Cortex of kidney (tissue), 1 donor: ENCODE results near the gene HOXD3.

ENCODE experiments used
- DNase-seq: peaks from one replicate; lab custom pipeline; 2025; lab: John Stamatoyannopoulos, UW

The HOXD3 gene

GRCh38 chr2:176162911-176163671, 6.0 kb downstream of the HOXD3 start:
- DNase-seq: no peak

GRCh38 chr2:176163672-176164056, 6.6 kb downstream of the HOXD3 start:
- DNase-seq: no peak

- DNase-seq: no peak
Measured at GRCh38 chr2:176164201-176164600, 7.1 kb downstream of the HOXD3 start.

- no peak for DNase-seq
Measured at GRCh38 chr2:176164611-176165369, 7.7 kb downstream of the HOXD3 start.

- DNase-seq: no peak
Measured at GRCh38 chr2:176165370-176166050, 8.4 kb downstream of the HOXD3 start.

- DNase-seq: no peak
Measured at GRCh38 chr2:176166272-176166671, 9.2 kb downstream of the HOXD3 start.

- DNase-seq: no peak
Measured at GRCh38 chr2:176167398-176167797, 10.3 kb downstream of the HOXD3 start.

- DNase-seq: no peak
Measured at GRCh38 chr2:176169181-176169580, 12.1 kb downstream of the HOXD3 start.

- DNase-seq: no peak
Measured at GRCh38 chr2:176169711-176170110, 12.6 kb downstream of the HOXD3 start.

GRCh38 chr2:176170602-176171305, 13.6 kb downstream of the HOXD3 start:
- no peak for DNase-seq

- no peak for DNase-seq
Measured at GRCh38 chr2:176171351-176172006, 14.4 kb downstream of the HOXD3 start.

- no peak for DNase-seq
Measured at GRCh38 chr2:176172007-176172894, 15.1 kb downstream of the HOXD3 start.

GRCh38 chr2:176172895-176173566, 15.9 kb downstream of the HOXD3 start:
- DNase-seq: no peak

- DNase-seq: no peak
Measured at GRCh38 chr2:176173567-176174381, 16.7 kb downstream of the HOXD3 start.

- no peak for DNase-seq
Measured at GRCh38 chr2:176174382-176174823, 17.3 kb downstream of the HOXD3 start.

- no peak for DNase-seq
Measured at GRCh38 chr2:176174824-176175708, 18.0 kb downstream of the HOXD3 start.

GRCh38 chr2:176175709-176176607, 18.9 kb downstream of the HOXD3 start:
- no peak for DNase-seq
